ENCODE results near the gene ATF3.

ATF3 gene

GRCh38 chr1:212622467-212622866, 13.9 kb downstream of the ATF3 start:
- H3K4me3 ChIP-seq (ENCODE audit: low read depth, low read length), result no peak overlapping the region
- DNase-seq (ENCODE audit: low read depth), result no peak
- no peak for TF ChIP-seq MYC (IDR thresholded peaks at IDR 0.05; ENCODE audit: low read depth, low read length)
- no peak for TF ChIP-seq POLR2A (IDR thresholded peaks at IDR 0.05; ENCODE audit: extremely low read depth, insufficient read length)
- TF ChIP-seq MAX (IDR thresholded peaks at IDR 0.05; ENCODE audit: low read depth, low read length), result no peak
- TF ChIP-seq CTCF (IDR thresholded peaks at IDR 0.05; ENCODE audit: low read depth, low read length), result no peak

GRCh38 chr1:212622906-212623305, 14.3 kb downstream of the ATF3 start:
- DNase-seq (ENCODE audit: low read depth), result no peak
- TF ChIP-seq POLR2A (IDR thresholded peaks at IDR 0.05; ENCODE audit: extremely low read depth, insufficient read length), result no peak
- no peak for TF ChIP-seq MAX (IDR thresholded peaks at IDR 0.05; ENCODE audit: low read depth, low read length)
- TF ChIP-seq CTCF (IDR thresholded peaks at IDR 0.05; ENCODE audit: low read depth, low read length), result no peak
- no peak for TF ChIP-seq MYC (IDR thresholded peaks at IDR 0.05; ENCODE audit: low read depth, low read length)
- no peak overlapping the region for H3K4me3 ChIP-seq (ENCODE audit: low read depth, low read length)

GRCh38 chr1:212623603-212624002, 15.0 kb downstream of the ATF3 start:
- TF ChIP-seq MYC (IDR thresholded peaks at IDR 0.05; ENCODE audit: low read depth, low read length) (no peak), CTCF (IDR thresholded peaks at IDR 0.05; ENCODE audit: low read depth, low read length) (no peak), MAX (IDR thresholded peaks at IDR 0.05; ENCODE audit: low read depth, low read length) (no peak)
- DNase-seq (ENCODE audit: low read depth), result no peak

GRCh38 chr1:212624976-212625501, 16.5 kb downstream of the ATF3 start:
- TF ChIP-seq MYC (IDR thresholded peaks at IDR 0.05; ENCODE audit: low read depth, low read length) (no peak), MAX (IDR thresholded peaks at IDR 0.05; ENCODE audit: low read depth, low read length) (no peak), POLR2A (IDR thresholded peaks at IDR 0.05; ENCODE audit: extremely low read depth, insufficient read length) (no peak), CTCF (IDR thresholded peaks at IDR 0.05; ENCODE audit: low read depth, low read length) (no peak)
- no peak overlapping the region for H3K4me3 ChIP-seq (ENCODE audit: low read depth, low read length)
- no peak for DNase-seq (ENCODE audit: low read depth)

More at GRCh38 chr1:212623603-212624002, 15.0 kb downstream of the ATF3 start:
- H3K4me3 ChIP-seq (ENCODE audit: low read depth, low read length), result no peak overlapping the region

GRCh38 chr1:212625781-212626450, 17.4 kb downstream of the ATF3 start:
- H3K4me3 ChIP-seq (ENCODE audit: low read depth, low read length), result no peak overlapping the region
- TF ChIP-seq MAX (IDR thresholded peaks at IDR 0.05; ENCODE audit: low read depth, low read length) (no peak), CTCF (IDR thresholded peaks at IDR 0.05; ENCODE audit: low read depth, low read length) (no peak), MYC (IDR thresholded peaks at IDR 0.05; ENCODE audit: low read depth, low read length) (no peak), POLR2A (IDR thresholded peaks at IDR 0.05; ENCODE audit: extremely low read depth, insufficient read length) (no peak)
- no peak for DNase-seq (ENCODE audit: low read depth)
